A549 (cell line): Measurements from ENCODE around the gene FRMD4A.

Experiments used
- CHD4 ChIP-seq: fragments of 200-600 bp; sonication (generic); IDR thresholded peaks from 2 replicates; pipeline ENCODE4 v1.6.1; 2016; ENCODE audit warnings: antibody characterized with exemption, mild to moderate bottlenecking, borderline replicate concordance
- EP300 ChIP-seq, 2 experiments: fragments of >200 bp; sonication (Bioruptor Twin); formaldehyde crosslinking; IDR thresholded peaks; 2 replicates in 1 of 2; 3 replicates in 1 of 2; pipeline ENCODE4 v1.6.1; 2016 to 2017
- KDM1A ChIP-seq: fragments of 200-600 bp; sonication (generic); IDR thresholded peaks from 2 replicates; pipeline ENCODE4 v1.6.1; 2016; ENCODE audit warnings: low read depth, mild to moderate bottlenecking
- MYC ChIP-seq: IDR thresholded peaks from 2 replicates; pipeline ENCODE4 v1.6.1; 2012; ENCODE audit warnings: mild to moderate bottlenecking, inconsistent platforms, low read length, improper control_type of control experiment, borderline replicate concordance
- PHF8 ChIP-seq: fragments of 200-600 bp; sonication (generic); IDR thresholded peaks from 2 replicates; pipeline ENCODE4 v1.6.1; 2016; ENCODE audit warnings: low read depth, mild to moderate bottlenecking, antibody characterized with exemption, moderate library complexity, borderline replicate concordance
- POLR2A ChIP-seq: IDR thresholded peaks from 2 replicates; pipeline ENCODE4 v1.6.1; 2012; ENCODE audit warnings: mild to moderate bottlenecking, low read length
- RCOR1 ChIP-seq: fragments of 150-350 bp; IDR thresholded peaks from 2 replicates; pipeline ENCODE4 v1.6.1; 2014; ENCODE audit warnings: antibody characterized with exemption, low read length, low read depth
- RFX5 ChIP-seq: fragments of 450-650 bp; IDR thresholded peaks from 2 replicates; pipeline ENCODE4 v1.7.1; 2014; ENCODE audit warnings: antibody characterized with exemption, mild to moderate bottlenecking, moderate library complexity
- ZC3H11A ChIP-seq: fragments of 450-650 bp; IDR thresholded peaks from 2 replicates; pipeline ENCODE4 v1.6.1; 2014; ENCODE audit warnings: antibody characterized with exemption, mild to moderate bottlenecking
- TF ChIP-seq, protein P1 (sequence below): IDR thresholded peaks from 2 replicates; pipeline ENCODE4 v1.6.1; 2012
- TF ChIP-seq, protein P2 (sequence below): fragments of >200 bp; sonication (Bioruptor Twin); formaldehyde crosslinking; IDR thresholded peaks from 3 replicates; pipeline ENCODE4 v1.5.1; 2016

DNA sequence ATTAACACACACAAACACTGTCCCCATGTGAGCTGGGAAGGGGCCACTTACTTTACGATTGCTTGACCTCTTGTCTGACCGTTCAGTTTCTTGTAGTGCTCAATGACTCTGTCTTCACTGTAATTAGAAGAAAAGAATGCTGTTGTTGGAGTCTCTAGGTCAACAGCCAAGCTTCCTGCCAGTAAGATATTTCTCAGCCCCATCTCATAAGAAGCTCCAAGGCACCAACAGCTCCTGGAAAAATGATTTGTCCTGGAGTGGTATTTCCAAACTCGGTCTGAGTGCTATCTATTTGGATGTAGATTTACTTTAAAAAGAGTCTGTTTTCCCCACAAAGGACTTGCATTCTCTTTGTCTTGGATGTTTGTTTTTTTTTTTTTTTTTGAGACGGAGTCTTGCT lies 590.3 kb downstream of the FRMD4A start:
- TF ChIP-seq CHD4 (no peak), EP300 (IDR thresholded peaks at IDR 0.05) (no peak), KDM1A (no peak), RFX5 (no peak), PHF8 (no peak), RCOR1 (no peak), POLR2A (no peak), ZC3H11A (no peak), MYC (no peak)
- TF ChIP-seq, protein P1, sequence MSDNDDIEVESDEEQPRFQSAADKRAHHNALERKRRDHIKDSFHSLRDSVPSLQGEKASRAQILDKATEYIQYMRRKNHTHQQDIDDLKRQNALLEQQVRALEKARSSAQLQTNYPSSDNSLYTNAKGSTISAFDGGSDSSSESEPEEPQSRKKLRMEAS: no peak
- TF ChIP-seq, protein P2, sequence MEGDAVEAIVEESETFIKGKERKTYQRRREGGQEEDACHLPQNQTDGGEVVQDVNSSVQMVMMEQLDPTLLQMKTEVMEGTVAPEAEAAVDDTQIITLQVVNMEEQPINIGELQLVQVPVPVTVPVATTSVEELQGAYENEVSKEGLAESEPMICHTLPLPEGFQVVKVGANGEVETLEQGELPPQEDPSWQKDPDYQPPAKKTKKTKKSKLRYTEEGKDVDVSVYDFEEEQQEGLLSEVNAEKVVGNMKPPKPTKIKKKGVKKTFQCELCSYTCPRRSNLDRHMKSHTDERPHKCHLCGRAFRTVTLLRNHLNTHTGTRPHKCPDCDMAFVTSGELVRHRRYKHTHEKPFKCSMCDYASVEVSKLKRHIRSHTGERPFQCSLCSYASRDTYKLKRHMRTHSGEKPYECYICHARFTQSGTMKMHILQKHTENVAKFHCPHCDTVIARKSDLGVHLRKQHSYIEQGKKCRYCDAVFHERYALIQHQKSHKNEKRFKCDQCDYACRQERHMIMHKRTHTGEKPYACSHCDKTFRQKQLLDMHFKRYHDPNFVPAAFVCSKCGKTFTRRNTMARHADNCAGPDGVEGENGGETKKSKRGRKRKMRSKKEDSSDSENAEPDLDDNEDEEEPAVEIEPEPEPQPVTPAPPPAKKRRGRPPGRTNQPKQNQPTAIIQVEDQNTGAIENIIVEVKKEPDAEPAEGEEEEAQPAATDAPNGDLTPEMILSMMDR: no peak
